ENCODE measurements around the gene SCEL. TPM values are rescaled to one million over a fixed set of nuclear protein-coding genes. Genes with fewer than 3 reads are reported as not detected.
"Not testable (repeated sequence)": the region's sequence is repeated elsewhere in the genome, so short reads cannot be mapped to it uniquely, and the experiment has no call there.

SCEL gene
- total RNA-seq, 1 donor from 2014 or later = 0.13 TPM

- not testable (repeated sequence) for DNase-seq (ENCODE audit: low spot score)
These were observed 124.5 kb downstream of the SCEL start for GRCh38 chr13:77660016-77660415.

- no peak for DNase-seq (ENCODE audit: low spot score)
These were observed 125.3 kb downstream of the SCEL start for GRCh38 chr13:77660841-77661250.

GRCh38 chr13:77662301-77662700 is 126.8 kb downstream of the SCEL start:
- not testable (repeated sequence) for DNase-seq (ENCODE audit: low spot score)

- not testable (repeated sequence) for DNase-seq (ENCODE audit: low spot score)
These were observed 127.3 kb downstream of the SCEL start for GRCh38 chr13:77662831-77663230.

- no peak for DNase-seq (ENCODE audit: low spot score)
These were observed 139.3 kb downstream of the SCEL start for GRCh38 chr13:77674852-77675251.

- no peak for DNase-seq (ENCODE audit: low spot score)
These were observed 143.3 kb downstream of the SCEL start for GRCh38 chr13:77678691-77679235.

- DNase-seq (ENCODE audit: low spot score) = no peak
These were observed 152.3 kb downstream of the SCEL start for GRCh38 chr13:77687799-77688198.

- DNase-seq (ENCODE audit: low spot score) = no peak
These were observed 156.4 kb downstream of the SCEL start for GRCh38 chr13:77691871-77692270.

- DNase-seq (ENCODE audit: low spot score) = no peak
These were observed 157.4 kb downstream of the SCEL start for GRCh38 chr13:77692746-77693448.

GRCh38 chr13:77693449-77693940 is 158.0 kb downstream of the SCEL start:
- no peak for DNase-seq (ENCODE audit: low spot score)

Other genes starting within 250 kb of the SCEL start
- gene MYCBP2, start 208.6 kb upstream of the SCEL start, total RNA-seq = 238 TPM
- 1.9 TPM for gene SLAIN1, start 162.0 kb downstream of the SCEL start, total RNA-seq